Activated T-helper 1 cell treated with Interleukin-2 at 50 U/mL for 16 hours (primary cell): Measurements from ENCODE around the gene DAD1.

Experiments used
- DNase-seq: peaks from one replicate; pipeline ENCODE4 v3.0.0-alpha.2; 2020; ENCODE audit warnings: low read depth

The DAD1 gene

GRCh38 chr14:22515929-22516328, 73.1 kb downstream of the DAD1 start:
- DNase-seq = no peak
